Inferior parietal cortex (tissue), 1 donor: ENCODE measurements around the gene UBAP2L.
"Not testable (repeated sequence)": the region's sequence is repeated elsewhere in the genome, so short reads cannot be mapped to it uniquely, and the experiment has no call there.

Experiments used
- DNase-seq: peaks from one replicate; pipeline ENCODE4 v3.0.0-alpha.2; 2016; ENCODE audit errors: extremely low spot score

UBAP2L gene

DNA sequence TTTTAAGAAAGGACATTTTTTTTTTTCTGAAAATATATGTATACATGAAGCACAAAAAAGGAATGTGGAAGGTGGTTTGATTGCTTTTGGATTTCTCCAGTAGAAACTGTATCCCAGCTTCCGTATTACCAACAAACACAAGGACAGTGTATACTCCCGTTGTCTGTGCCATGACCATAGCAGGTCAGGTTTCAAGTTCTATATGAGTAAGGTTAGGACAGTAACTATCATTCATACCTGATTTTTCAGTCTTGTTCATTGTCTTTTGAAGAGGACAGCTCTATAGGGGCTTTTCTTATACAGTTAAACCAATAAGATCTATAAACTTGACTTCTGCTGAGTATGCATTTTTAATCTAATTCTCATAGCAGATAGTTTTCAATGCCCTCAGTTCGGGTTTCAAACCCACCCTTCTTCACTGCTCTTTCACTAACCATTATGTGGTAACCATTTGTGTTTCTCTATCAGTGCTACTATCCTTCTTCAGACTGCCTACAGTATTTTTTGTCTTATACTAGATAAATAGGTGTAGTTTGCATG, 19.6 kb downstream of the UBAP2L start:
- DNase-seq: no peak

DNA sequence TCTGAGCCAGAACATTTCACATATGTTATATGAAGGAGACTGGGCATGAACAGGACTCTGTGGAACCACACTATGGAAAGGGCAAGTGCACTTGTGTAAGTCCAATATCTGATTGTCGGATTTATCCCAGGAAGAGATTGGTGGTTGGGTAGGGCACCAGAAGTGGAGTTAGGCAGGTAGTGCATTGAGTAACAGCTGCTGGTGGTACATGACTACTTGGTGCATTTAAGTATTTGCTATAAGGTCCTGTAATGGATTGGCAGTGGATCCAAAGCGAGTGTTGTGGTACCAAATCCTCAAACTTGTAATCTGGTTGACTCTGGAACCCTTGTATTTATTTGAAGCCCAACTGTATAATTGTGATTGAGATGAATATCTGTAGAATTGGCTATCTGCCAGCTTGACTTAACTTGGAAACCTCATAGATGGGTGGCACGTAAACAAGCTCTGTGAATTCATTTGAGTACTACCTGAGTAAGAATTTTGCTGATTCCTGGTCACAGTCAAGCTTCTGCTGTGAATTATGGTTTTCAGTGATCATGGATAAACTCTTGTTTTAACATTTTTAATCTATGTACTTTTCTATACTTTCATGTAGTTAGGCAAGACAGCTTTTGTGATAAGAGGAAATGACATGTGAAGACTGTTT, 21.1 kb downstream of the UBAP2L start:
- DNase-seq: no peak

DNA sequence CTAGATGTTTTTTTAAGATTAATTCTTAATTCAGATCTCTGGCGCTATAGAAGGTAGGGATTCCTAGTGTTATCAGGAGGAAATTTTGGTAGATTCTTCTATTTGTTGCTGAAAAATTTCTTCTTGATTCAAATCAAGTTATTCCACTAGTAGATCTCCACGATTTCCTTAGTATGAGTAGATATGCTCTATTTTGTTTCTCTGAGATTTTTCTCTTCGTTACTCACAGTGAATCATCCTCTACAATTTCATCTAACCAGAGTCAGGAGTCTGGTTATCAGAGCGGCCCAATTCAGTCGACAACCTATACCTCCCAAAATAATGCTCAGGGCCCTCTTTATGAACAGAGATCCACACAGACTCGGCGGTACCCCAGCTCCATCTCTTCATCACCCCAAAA, 32.9 kb downstream of the UBAP2L start:
- DNase-seq: no peak

DNA sequence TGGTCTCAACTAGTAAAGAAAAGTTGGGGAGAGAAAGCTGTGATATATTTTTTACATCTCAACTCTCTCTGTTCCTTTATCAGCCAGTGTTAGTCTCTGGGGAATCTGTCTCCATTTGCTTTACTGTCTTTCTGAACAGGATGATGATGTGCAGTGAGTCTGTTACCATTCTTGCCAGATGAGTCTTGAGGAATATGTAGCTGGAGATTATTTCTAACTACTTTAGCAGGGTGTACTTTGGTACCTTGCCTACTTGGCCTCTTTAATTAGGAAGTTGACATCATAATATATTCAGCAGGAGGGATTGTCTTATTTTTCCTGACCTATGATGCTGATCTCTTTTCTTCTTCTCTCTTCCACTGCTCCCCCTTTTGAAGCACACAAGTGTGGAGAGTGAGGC, 35.9 kb downstream of the UBAP2L start:
- no peak for DNase-seq

DNA sequence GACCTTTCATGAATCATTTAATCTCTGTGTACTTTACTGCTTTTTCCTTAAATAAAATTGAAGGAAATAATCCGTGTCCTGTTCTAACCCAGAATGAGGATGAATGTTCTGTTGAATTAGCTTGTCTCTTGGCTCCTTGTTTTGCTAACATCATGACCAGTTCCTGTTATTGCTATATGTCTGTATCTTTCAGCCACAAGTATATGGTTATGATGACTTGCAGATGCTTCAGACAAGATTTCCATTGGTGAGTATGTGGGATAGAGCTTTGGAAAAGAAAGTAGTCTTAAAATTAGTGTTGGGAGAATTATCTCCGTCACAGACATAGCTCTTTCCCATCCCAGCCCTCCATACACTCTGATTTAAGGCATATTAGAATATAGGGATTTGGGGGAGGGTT, 38.0 kb downstream of the UBAP2L start:
- no peak for DNase-seq

DNA sequence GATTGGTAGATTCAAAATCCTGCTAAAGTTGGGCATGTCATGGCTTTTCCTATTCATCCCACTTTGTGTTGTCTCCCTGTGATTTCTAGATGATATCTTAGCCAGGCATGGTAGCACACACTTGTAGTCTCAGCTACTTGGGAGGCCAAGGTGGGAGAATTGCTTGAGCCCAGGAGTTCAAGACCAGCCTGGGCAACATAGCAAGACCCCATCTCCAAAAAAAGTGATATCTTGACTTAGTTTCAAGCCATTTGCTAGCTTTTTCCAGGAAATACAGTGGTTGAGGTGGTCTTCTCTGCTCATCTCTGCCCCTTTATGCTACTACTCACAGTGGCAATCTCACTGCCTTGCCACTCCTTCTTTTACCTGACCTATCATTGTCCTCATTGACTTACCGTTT, 39.4 kb downstream of the UBAP2L start:
- DNase-seq: no peak

DNA sequence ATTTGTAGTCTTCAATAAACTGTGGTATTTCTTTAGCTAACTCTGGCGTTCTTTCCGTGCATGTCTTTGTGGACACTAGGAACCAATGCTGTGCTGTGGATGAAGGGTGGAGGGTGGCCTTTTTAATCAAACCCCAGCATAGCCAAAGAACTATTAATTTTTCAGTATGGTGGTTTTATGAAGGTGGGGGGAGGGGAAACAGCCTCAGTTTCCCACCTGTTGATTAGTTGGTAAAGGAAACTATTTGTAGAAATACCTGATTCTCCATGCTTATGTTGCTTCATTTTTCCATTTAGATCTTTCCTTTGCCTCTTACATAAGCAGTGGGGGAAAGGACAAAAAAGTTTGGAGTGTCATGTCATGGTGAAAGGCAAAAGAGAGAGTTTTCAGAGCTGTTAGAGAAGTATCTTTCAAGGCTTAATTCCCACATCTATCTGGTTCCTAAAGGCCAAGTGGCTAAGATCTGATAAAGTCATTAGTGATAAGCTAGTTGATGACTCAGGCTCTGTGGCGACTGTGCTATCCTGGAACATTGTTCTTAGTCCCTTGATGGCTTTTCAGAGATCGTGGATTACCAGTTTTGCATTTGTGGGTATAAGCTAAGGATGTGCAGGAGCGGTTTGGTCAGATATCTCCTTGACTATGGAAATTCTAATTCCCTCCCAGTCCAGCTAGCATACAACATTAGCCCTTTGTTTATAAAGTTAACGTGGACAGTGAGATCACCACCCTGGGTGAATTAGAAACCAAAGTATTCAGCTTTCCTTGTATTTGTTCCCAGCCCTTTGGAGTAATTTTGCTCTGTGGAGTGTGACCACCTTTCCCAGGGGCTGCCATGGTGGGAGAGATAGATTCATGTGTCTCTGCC, 42.9 kb downstream of the UBAP2L start:
- no peak for DNase-seq

DNA sequence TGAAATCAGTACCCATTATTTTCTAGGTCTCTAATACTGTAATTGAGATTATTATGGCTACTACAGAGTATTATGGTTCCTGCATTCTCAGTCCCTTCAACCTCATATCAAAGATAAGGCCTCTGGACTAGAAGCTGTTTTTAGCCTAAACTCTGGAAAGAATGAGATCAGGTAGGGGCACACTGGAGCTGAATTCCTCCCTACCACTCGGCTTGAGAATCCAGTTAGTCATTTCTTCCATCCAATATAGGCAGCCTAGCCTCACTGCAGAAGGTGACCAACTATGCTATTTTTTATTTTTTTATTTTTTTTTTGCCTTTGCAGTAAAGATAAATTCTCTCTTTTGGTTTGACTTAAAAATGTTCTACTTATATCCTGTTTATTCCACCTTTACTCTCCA, 43.7 kb downstream of the UBAP2L start:
- DNase-seq: no peak

DNA sequence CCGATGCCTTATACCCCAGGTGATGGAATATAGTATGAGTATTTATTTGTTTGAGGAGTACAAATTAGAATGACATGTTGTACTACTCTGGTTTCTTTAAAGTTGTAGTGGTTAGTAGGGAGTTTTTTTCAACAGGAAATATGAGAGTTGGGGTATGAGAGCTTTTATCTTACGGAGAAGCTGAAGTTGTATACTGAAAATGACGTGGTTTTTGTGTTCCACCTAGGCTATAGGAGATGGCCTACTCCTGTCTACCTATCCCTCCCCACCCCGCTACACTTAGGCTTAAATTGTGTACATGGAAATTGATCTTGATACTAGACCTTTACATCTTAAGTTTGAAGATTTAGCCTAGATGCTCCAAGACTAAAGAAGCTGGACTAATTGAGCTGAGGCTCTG, 44.8 kb downstream of the UBAP2L start:
- no peak for DNase-seq

DNA sequence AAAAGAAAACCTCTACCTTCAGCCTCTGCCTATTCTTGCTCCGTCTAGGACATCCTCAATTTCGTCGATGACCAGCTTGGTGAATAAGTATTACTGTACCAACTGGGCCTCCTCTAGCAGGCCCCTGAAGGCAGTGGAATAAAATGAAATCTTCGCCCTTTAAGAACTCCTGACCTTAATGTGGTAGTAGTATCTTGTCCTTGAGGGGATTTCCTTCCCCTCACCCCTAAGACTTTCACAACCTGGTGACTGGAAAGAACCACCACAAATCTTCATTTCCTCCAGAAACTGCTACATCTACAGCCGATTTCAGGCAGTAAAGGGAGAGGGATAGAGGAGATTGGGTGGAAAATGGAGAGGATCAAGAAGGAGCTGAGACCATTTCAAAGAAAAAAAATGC, 50.1 kb downstream of the UBAP2L start:
- DNase-seq: no peak

DNA sequence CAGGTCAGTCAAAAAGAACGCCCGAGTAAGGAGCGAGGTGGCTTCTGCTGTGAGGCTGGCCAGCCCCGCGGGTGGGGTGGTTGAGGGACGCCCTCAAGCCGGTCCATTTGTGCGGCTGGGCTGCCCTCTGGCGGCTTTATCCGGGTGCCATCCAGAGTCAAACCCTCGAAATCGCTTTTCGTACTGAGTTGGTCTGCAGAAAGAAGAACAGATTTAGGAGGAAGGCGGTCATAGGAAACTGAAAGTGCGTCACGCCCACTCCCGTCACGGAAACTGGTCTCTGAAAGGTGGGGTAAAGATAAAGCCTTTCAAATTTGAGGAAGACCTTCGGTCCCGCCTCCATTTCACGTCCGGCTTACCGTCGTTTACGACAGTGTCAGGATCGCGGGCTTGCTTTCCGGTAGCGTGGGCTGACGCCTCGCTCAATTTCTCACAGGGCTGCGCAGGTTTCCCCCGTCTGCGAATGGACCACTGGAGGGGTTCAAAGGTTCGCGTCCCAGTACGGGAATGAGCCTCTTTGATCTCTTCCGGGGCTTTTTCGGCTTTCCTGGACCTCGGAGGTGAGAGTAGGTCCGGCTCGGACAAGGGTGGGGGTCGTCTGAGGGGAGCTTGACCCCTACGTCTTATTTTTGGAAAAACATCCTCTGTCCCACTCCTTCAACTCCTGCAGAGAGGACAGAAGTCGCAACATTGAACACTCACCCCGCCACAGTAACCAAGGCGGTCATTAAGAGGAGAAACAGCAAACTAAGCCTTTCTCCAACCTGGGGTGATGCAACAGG, 51.7 kb downstream of the UBAP2L start, which contains the start of gene HAX1:
Gene HAX1 (plus strand): TSS at position 413 of the 782 bp plus-strand sequence. CDS start 95 bp downstream, at position 508.
- DNase-seq: peak; percentile 95

DNA sequence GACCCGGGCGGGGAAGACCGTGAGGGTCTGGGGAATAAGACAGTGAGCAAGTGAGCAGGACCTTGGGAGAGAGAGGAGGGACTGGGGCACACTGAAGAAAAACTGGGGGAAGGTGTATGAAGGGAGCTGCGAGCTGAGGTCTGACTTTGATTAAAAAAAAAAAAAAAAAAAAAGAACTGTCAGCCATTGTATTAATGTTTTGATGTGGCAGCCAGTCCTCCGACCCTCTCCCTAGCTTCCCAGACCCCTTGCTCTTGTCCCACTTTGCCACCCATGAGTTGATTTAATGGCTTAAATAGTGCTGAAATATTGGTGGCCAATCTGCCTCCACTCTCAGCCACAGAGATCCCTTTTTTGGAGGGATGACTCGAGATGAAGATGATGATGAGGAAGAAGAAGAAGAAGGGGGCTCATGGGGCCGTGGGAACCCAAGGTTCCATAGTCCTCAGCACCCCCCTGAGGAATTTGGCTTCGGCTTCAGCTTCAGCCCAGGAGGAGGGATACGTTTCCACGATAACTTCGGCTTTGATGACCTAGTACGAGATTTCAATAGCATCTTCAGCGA, 52.3 kb downstream of the UBAP2L start:
- no peak for DNase-seq

DNA sequence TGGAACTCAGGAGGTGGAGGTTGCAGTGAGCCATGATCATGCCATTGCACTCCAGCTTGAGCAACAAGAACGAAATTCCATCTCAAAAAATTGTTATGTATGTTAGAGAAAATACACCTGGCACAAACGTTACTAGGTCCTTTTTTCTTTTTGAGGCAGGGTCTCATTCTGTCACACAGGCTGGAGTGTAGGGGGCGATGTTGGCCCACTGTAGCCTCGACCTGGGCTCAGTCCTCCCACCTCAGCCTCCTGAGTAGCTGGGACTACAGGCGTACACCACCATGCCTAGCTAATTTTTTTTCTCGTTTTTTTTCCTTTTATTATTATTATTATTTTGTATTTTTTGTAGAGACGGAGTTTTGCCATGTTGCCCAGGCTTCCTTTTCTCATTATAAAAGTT, 56.0 kb downstream of the UBAP2L start:
- DNase-seq: no peak

DNA sequence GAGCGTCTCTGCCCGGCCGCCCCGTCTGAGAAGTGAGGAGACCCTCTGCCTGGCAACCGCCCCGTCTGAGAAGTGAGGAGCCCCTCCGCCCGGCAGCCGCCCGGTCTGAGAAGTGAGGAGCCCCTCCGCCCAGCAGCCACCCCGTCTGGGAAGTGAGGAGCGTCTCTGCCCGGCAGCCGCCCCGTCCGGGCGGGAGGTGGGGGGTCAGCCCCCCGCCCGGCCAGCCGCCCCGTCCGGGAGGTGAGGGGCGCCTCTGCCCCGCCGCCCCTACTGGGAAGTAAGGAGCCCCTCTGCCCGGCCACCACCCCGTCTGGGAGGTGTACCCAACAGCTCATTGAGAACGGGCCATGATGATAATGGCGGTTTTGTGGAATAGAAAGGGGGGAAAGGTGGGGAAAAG, 66.8 kb downstream of the UBAP2L start:
- DNase-seq: not testable (repeated sequence)

DNA sequence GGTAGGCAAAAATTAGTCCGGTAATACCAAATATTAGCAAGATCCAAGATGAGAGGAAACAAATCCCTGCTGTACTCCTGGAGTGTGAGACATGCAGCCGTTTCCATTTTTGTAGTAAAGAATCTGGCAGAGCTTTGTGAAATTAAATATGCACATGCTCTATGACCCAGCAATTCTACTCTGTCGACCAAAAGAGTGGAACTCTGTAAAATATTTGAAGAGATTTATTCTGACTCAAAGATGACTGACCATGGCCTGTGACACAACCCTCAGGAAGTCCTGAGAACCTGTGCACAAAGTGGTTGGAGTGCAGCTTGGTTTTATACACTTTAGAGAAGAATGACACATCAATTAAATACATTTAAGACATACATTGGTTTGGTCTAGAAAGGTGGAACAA, 67.9 kb downstream of the UBAP2L start:
- no peak for DNase-seq

DNA sequence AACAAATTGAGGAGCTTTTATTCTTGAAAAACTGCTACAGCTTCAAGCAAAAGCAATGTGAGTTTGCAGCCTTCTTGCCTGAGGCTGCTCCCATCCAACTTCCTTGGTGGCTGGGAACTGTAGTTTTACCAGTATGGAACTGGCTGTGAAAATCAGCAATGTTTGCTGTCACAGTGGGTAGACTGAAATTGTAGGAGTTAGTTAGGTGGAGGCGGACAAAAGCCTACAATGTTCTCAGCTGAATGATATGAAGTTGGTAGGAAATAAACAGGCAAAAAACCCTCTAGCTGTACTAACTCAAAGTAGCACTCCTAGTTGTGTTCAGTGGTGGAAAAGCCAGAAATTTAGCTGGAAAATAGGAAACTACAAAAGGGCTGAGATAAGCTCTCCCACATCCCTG, 70.2 kb downstream of the UBAP2L start:
- no peak for DNase-seq

DNA sequence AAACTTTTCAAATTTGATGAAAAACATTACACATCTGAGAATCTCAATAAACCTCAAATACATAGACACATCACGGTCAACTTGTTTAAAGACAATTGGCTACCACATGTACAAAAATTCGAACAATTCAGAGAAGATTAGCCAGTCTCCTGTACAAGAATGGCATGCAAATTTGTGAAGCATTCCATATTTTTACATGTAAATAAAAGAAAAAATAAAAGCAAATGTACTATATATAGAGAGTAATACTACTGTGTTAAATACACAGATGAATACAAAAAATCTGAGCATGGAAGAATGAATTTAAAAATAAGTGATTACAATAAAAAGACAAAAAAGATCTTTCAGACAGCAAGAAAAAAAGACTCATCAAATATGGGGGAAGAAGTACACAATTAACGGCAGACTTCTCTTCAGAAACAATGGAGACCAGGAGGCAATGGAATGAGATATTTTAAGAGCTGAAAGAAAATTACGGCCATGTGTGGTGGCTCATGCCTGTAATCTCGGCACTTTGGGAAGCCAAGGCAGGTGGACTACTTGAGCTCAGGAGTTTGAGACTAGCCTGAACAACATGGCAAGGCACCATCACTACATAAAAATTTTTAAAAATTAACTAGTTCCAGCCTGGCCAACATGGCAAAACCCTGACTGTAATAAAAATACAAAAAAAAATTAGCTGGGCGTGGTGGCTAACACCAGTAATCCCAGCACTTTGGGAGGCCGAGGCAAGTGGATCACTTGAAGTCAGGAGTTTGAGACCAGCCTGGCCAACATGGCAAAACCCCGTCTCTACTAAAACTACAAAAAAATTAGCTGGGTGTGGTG, 74.9 kb downstream of the UBAP2L start:
- DNase-seq: no peak

DNA sequence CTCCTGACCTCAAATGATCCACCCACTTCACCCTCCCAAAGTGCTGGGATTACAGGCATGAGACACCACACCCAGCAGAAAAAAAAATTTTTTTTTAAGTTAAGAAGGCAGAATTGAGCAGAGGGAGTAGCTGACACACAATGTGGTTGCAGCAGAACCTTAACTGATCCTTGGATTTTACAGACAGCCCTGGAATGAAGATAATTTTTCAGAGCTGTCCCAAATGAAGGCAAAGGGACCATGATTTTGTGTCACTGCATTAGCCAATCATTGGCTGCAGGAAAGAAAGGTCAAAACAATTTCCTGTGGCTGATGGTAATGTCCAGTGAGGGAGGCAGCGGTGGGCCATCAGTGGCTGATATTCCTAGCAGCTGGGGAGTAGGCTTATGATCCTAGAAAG, 80.8 kb downstream of the UBAP2L start:
- DNase-seq: no peak

DNA sequence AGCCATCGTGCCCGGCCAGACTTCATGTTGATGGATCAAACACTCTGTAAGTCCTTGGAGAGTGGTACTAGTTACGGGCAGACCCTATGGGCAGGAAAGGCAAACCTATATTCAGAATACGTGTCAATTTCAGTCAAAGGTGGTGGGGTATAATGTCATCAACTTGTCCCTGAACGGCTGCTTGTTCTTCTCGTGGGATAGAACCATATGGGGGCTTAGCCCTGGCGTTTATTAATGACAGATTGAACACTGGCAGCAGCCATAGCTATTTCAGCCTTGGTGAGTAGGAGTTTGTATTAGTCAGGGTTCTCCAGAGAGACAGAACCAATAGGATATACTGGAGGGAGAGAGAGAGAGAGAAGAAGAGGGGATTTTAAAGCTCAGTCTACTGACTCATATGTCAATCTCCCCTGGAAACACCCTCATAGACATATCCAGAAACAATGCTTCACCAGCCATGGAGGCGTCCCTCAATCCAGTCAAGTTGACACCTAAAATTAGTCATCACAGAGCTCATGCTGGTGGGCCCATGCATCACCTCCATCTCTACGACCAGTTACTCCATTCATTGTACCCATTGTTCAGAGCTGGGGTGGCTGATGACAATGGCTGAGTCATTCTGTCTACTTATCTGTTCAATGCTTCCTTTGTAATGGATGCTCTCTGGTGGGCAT, 84.0 kb downstream of the UBAP2L start:
- no peak for DNase-seq

DNA sequence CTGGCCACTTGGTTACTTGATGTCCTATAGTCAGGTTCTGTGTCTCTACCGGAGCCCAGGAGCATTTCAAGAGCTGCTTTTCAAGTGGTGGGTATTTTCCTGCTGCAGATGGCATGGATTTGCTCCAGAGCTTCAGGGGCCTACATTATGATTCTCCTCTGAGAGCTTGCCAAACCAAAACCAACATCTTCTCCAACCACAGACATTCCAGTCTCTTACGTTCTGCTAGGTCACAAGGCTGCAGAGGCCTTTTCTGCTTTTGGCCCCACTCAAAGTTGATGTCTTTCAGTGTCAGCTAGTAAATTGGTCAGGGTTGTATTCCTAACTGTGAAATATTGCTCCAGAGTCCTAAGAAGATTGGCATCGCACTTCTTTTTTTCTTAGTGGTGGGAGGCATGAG, 85.4 kb downstream of the UBAP2L start:
- no peak for DNase-seq
